SH-SY5Y (cell line): ENCODE data around the gene TNFRSF11A.

Experiments used
- GATA2 ChIP-seq: IDR thresholded peaks from 2 replicates; pipeline ENCODE4 v1.6.1; 2011; ENCODE audit warnings: mild to moderate bottlenecking, low read depth, low read length
- GATA3 ChIP-seq: IDR thresholded peaks from 2 replicates; pipeline ENCODE4 v1.6.1; 2011; ENCODE audit warnings: low read depth, mild to moderate bottlenecking, low read length, moderate library complexity

DNA sequence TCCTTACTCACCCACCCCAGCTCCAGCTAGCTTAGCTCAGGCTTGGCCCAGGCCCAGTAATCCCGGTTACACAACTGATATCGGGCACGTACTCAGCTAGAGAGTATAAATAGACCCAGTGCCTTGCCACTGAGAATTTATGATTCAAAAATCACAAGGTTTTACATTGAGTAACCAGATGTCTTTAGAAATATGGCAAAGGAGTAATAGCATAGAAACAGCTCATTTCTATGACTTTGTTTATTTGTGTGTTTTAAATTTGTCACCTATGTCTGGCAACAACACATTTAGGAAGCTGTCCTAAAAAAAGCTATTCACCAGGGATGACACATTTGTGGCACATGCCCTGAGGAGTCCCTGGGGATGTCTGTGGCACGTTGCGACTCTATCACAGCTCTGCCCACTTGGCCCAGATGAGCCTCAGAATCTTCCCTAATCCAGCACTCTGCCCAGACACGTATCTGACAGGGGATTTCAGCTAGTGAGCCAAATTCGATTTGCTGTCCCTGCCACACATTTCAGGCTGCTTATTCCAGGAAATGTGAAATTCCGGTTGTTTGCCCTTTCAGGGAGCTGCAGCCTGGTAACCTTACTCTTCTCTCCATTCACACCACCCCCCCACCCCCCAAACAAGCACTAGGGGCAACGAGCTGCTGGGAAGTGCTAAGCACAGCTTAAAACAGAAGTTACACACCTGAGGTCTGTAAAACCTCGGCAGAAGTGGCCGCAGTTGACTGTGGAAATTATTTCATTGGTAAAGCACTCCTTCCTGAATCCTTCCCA, 112.3 kb downstream of the TNFRSF11A start:
- TF ChIP-seq GATA3 = no peak
- TF ChIP-seq GATA2 = no peak
